Stimulated activated memory B cell treated with anti-CD40 and anti-IgM and Interleukin-4, amounts not matched to agents 10 μg/mL and 1 μg/mL and 100 μg/mL, for 72 hours (primary cell): ENCODE results near the gene DNAH2.

Source experiments
- ATAC-seq: fragments of 150-1000 bp; cut with Tn5 transposase; 2 replicates; pipeline ENCODE4 v1.10.0; 2021
- H3K27ac Mint-ChIP-seq: one replicate; pipeline ENCODE4 v1.8.0; 2022; ENCODE audit warnings: mild to moderate bottlenecking, mixed read lengths
- H3K27me3 Mint-ChIP-seq: one replicate; pipeline ENCODE4 v1.8.0; 2022; ENCODE audit warnings: mixed read lengths
- H3K36me3 Mint-ChIP-seq: one replicate; pipeline ENCODE4 v1.8.0; 2022; ENCODE audit warnings: mixed read lengths
- H3K4me1 Mint-ChIP-seq: one replicate; pipeline ENCODE4 v1.8.0; 2022; ENCODE audit warnings: mixed read lengths
- H3K4me3 Mint-ChIP-seq: one replicate; pipeline ENCODE4 v1.8.0; 2022; ENCODE audit warnings: mild to moderate bottlenecking, moderate library complexity, mixed read lengths
- H3K9me3 Mint-ChIP-seq: one replicate; pipeline ENCODE4 v1.8.0; 2022; ENCODE audit warnings: mixed read lengths

DNAH2 gene, protein sequence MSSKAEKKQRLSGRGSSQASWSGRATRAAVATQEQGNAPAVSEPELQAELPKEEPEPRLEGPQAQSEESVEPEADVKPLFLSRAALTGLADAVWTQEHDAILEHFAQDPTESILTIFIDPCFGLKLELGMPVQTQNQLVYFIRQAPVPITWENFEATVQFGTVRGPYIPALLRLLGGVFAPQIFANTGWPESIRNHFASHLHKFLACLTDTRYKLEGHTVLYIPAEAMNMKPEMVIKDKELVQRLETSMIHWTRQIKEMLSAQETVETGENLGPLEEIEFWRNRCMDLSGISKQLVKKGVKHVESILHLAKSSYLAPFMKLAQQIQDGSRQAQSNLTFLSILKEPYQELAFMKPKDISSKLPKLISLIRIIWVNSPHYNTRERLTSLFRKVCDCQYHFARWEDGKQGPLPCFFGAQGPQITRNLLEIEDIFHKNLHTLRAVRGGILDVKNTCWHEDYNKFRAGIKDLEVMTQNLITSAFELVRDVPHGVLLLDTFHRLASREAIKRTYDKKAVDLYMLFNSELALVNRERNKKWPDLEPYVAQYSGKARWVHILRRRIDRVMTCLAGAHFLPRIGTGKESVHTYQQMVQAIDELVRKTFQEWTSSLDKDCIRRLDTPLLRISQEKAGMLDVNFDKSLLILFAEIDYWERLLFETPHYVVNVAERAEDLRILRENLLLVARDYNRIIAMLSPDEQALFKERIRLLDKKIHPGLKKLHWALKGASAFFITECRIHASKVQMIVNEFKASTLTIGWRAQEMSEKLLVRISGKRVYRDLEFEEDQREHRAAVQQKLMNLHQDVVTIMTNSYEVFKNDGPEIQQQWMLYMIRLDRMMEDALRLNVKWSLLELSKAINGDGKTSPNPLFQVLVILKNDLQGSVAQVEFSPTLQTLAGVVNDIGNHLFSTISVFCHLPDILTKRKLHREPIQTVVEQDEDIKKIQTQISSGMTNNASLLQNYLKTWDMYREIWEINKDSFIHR (N-terminal part only)

DNA sequence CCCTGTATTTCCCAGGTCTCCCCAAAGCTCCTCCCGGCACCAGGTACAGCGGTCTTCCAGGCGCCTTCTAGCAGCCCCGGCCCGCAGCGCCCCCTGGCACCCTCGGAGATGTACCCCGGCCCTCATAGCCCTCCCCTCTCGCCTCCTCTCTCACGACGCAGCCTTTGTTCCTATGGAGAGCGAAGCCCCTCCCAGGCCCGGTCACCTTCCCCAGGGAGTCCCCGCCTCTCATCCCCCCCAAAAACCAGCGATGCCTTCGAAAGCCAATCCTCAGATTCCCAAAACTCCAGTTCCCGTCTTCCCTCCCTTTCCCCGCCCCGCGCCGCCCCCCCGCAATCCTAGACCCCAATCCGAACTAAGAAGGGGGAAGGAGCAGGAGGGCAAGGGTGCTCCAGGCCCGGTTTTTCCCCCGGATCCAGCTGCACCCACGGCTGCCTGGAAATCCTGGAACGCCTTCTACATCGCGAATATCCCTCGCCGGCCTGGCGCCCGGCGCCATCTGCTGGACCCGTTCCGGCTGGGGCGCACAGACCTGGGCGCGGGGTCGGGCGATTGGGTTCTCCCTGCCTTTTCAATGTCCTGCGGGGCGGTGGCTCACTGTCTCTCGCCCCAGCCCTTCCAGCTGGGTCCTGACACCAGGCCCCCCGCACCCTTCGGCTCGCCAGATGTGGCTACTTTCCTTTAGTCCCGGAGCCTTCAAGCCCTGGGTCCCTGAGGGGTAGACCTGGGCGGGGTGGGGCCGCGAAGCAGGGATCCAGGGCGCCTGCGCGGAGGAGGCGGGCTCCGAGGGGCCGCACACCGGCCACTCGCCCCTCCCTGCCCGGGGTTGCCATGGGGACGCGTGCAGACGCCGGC, at the start of gene DNAH2:
TSS of gene DNAH2 (plus strand) at position 844 of the 855 bp plus-strand sequence. CDS start 1,991 bp downstream, outside the sequence.
- Mint-ChIP-seq H3K36me3 (no peaks in the 10 kb centered on the region), H3K4me3 (peak within 1 kb of the TSS; percentile 82), H3K27me3 (peaks cover 96% of the 10 kb centered on the region), H3K4me1 (peaks cover 24% of the 10 kb centered on the region), H3K9me3 (no peaks in the 10 kb centered on the region), H3K27ac (no peak within 1 kb of the TSS)
- peak; percentile 77 for ATAC-seq

- no peak for ATAC-seq
- no peak overlapping the region for H3K27ac Mint-ChIP-seq
- peaks cover 2% of the 10 kb centered on the region for H3K9me3 Mint-ChIP-seq
- H3K4me3 Mint-ChIP-seq: no peak overlapping the region
- H3K27me3 Mint-ChIP-seq: no peaks in the 10 kb centered on the region
- no peaks in the 10 kb centered on the region for H3K4me1 Mint-ChIP-seq
- peaks cover 50% of the 10 kb centered on the region for H3K36me3 Mint-ChIP-seq
These were observed 49.1 kb upstream of the DNAH2 start for GRCh38 chr17:7668482-7668881.

DNA sequence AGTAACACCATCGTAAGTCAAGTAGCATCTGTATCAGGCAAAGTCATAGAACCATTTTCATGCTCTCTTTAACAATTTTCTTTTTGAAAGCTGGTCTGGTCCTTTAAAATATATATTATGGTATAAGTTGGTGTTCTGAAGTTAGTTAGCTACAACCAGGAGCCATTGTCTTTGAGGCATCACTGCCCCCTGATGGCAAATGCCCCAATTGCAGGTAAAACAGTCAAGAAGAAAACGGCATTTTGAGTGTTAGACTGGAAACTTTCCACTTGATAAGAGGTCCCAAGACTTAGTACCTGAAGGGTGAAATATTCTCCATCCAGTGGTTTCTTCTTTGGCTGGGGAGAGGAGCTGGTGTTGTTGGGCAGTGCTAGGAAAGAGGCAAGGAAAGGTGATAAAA, 44.3 kb upstream of the DNAH2 start:
- no peak for ATAC-seq
- no peaks in the 10 kb centered on the region for H3K27me3 Mint-ChIP-seq
- peaks cover 9% of the 10 kb centered on the region for H3K9me3 Mint-ChIP-seq
- peaks cover 8% of the 10 kb centered on the region for H3K4me1 Mint-ChIP-seq
- peaks cover 65% of the 10 kb centered on the region for H3K36me3 Mint-ChIP-seq
- H3K27ac Mint-ChIP-seq: no peak overlapping the region
- no peak overlapping the region for H3K4me3 Mint-ChIP-seq

DNA sequence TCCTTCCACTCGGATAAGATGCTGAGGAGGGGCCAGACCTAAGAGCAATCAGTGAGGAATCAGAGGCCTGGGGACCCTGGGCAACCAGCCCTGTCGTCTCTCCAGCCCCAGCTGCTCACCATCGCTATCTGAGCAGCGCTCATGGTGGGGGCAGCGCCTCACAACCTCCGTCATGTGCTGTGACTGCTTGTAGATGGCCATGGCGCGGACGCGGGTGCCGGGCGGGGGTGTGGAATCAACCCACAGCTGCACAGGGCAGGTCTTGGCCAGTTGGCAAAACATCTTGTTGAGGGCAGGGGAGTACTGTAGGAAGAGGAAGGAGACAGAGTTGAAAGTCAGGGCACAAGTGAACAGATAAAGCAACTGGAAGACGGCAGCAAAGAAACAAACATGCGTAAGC, 42.6 kb upstream of the DNAH2 start:
- Mint-ChIP-seq H3K9me3 (peaks cover 9% of the 10 kb centered on the region), H3K4me3 (no peak overlapping the region), H3K27me3 (no peaks in the 10 kb centered on the region), H3K36me3 (peaks cover 54% of the 10 kb centered on the region), H3K27ac (no peak overlapping the region), H3K4me1 (peaks cover 13% of the 10 kb centered on the region)
- no peak for ATAC-seq

GRCh38 chr17:7676533-7676932, 41.0 kb upstream of the DNAH2 start:
- H3K36me3 Mint-ChIP-seq: peaks cover 47% of the 10 kb centered on the region
- peaks cover 9% of the 10 kb centered on the region for H3K9me3 Mint-ChIP-seq
- H3K27me3 Mint-ChIP-seq: no peaks in the 10 kb centered on the region
- no peak overlapping the region for H3K27ac Mint-ChIP-seq
- no peak overlapping the region for H3K4me3 Mint-ChIP-seq
- no peak for ATAC-seq
- peaks cover 13% of the 10 kb centered on the region for H3K4me1 Mint-ChIP-seq

DNA sequence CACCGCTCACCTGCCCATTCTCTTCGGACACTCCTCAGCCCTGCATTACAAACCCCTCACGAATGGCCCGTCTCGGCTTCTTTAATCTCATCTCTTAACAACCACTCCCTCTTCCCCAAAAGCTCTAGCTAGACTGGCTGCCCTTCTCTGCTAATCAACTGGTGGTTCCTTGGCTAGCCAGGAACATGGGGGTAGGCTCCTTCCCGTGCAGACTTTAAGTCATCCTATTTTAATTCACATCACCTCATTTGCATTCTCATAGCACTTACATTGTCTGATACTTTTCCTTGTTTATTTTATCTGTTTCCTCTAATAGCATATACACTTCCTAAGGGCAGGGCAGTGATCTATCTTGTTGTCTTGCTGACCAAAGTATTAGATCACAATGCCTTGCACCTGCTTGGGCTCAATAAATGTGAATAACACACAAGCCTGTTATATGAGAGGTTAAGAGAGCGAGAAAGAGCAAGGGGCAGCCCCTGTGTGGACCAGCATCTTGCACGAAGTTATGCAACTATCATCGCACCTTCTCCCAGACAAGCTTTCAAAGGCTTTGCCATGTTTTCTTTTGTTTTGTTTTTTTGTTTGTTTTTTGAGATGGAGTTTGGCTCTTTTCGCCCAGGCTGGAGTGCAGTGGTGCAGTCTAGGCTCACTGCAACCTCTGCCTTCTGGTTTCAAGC, 40.0 kb upstream of the DNAH2 start:
- ATAC-seq: no peak
- peaks cover 44% of the 10 kb centered on the region for H3K36me3 Mint-ChIP-seq

GRCh38 chr17:7684851-7685532, 32.6 kb upstream of the DNAH2 start:
- Mint-ChIP-seq H3K9me3 (no peaks in the 10 kb centered on the region), H3K4me3 (peak overlapping the region; percentile 96), H3K4me1 (peaks cover 46% of the 10 kb centered on the region), H3K36me3 (peaks cover 18% of the 10 kb centered on the region), H3K27me3 (no peaks in the 10 kb centered on the region), H3K27ac (peak overlapping the region; percentile 100)
- ATAC-seq: no peak

More for the DNA sequence above, 40.0 kb upstream of the DNAH2 start:
- peaks cover 9% of the 10 kb centered on the region for H3K9me3 Mint-ChIP-seq
- H3K4me1 Mint-ChIP-seq: peaks cover 13% of the 10 kb centered on the region
- H3K27ac Mint-ChIP-seq: no peak overlapping the region
- H3K27me3 Mint-ChIP-seq: no peaks in the 10 kb centered on the region
- no peak overlapping the region for H3K4me3 Mint-ChIP-seq

GRCh38 chr17:7685533-7686221, 31.9 kb upstream of the DNAH2 start:
- Mint-ChIP-seq H3K4me3 (peak overlapping the region; percentile 96), H3K27me3 (no peaks in the 10 kb centered on the region), H3K27ac (peak overlapping the region; percentile 100), H3K9me3 (no peaks in the 10 kb centered on the region), H3K4me1 (peaks cover 50% of the 10 kb centered on the region), H3K36me3 (peaks cover 22% of the 10 kb centered on the region)
- peak; percentile 86 for ATAC-seq

DNA sequence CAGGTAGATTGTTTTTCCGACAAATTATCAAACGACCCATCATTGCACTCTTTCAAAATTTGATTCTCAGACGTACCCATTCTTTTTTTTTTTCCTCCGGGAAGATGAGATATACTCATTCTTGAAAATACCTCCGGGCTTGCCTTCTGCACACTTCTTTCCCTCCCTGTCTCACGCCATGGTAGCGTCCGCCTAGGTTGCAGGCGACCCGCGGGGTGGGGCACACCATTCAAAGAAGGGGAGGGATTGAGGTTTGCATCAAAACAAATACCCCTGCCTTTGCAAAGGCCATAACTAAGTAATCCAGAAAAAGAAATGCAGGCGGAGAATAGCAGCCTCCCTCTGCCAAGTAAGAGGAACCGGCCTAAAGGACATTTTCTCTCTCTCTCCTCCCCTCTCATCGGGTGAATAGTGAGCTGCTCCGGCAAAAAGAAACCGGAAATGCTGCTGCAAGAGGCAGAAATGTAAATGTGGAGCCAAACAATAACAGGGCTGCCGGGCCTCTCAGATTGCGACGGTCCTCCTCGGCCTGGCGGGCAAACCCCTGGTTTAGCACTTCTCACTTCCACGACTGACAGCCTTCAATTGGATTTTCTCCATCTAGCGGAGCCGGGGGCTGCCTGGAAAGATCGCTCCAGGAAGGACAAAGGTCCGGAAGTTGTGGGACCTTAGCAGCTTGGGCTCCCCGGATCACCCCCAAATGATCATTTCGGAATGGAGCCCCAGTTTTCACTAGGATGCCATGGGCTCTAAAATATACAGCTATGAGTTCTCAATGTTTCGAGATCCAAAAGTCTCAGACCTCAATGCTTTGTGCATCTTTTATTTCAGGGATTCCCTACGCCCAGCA, 31.1 kb upstream of the DNAH2 start:
- peak; percentile 79 for ATAC-seq
- Mint-ChIP-seq H3K4me3 (peak overlapping the region; percentile 96), H3K27me3 (no peaks in the 10 kb centered on the region), H3K36me3 (peaks cover 29% of the 10 kb centered on the region), H3K27ac (peak overlapping the region; percentile 100), H3K9me3 (no peaks in the 10 kb centered on the region), H3K4me1 (peaks cover 50% of the 10 kb centered on the region)

GRCh38 chr17:7687072-7687907, 30.3 kb upstream of the DNAH2 start, which contains the start of gene TP53:
TP53 (minus strand) TSS chr17:7687490; CDS start chr17:7676594, 10,896 bp downstream.
- peaks cover 29% of the 10 kb centered on the region for H3K36me3 Mint-ChIP-seq
- H3K4me1 Mint-ChIP-seq: peaks cover 50% of the 10 kb centered on the region
- H3K4me3 Mint-ChIP-seq: peak within 1 kb of the TSS; percentile 96

DNA sequence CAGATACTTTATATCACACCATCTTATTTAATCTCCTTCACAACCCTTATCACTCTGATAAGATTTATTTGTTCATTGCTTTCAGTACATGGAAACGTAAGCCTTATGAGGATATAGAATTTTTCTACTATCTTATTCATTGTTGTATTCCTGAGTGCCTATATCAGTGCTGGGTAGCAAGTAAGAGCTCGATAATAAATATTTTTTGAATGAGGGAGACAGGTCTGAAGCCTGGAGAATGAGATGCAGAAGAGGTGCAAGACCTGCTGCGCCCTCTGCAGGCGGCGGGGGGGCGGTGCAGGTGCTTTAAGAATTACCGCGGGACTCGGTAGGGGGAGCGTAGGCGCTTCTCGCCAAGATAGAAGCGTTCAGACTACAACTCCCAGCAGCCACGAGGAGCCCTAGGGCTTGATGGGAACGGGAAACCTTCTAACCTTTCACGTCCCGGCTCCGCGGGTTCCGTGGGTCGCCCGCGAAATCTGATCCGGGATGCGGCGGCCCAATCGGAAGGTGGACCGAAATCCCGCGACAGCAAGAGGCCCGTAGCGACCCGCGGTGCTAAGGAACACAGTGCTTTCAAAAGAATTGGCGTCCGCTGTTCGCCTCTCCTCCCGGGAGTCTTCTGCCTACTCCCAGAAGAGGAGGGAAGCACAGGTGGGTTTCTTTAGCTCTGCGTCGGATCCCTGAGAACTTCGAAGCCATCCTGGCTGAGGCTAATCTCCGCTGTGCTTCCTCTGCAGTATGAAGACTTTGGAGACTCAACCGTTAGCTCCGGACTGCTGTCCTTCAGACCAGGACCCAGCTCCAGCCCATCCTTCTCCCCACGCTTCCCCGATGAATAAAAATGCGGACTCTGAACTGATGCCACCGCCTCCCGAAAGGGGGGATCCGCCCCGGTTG, 29.4 kb upstream of the DNAH2 start, which contains the start of gene WRAP53:
TSS of gene WRAP53 (plus strand) at position 570 of the 900 bp plus-strand sequence. CDS start at position 742, 172 bp downstream.
- H3K27ac Mint-ChIP-seq: peak within 1 kb of the TSS; percentile 100
- peak; percentile 90 for ATAC-seq
- H3K4me1 Mint-ChIP-seq: peaks cover 54% of the 10 kb centered on the region
- peak within 1 kb of the TSS; percentile 96 for H3K4me3 Mint-ChIP-seq
- H3K27me3 Mint-ChIP-seq: no peaks in the 10 kb centered on the region
- H3K36me3 Mint-ChIP-seq: peaks cover 35% of the 10 kb centered on the region
- no peaks in the 10 kb centered on the region for H3K9me3 Mint-ChIP-seq

More at GRCh38 chr17:7687072-7687907, 30.3 kb upstream of the DNAH2 start, which contains the start of gene TP53:
- Mint-ChIP-seq H3K27me3 (no peaks in the 10 kb centered on the region), H3K9me3 (no peaks in the 10 kb centered on the region), H3K27ac (peak within 1 kb of the TSS; percentile 100)
- ATAC-seq: peak; percentile 81
